IPS DF 4.7 (cell line): Measurements from ENCODE around the gene CEP89.
"Not testable (repeated sequence)": the region's sequence is repeated elsewhere in the genome, so short reads cannot be mapped to it uniquely, and the experiment has no call there.

Experiments
- DNase-seq: peaks from one replicate; pipeline ENCODE4 v3.0.0-alpha.2; 2013; ENCODE audit warnings: low spot score; ENCODE audit errors: extremely low read depth

The CEP89 gene

DNA sequence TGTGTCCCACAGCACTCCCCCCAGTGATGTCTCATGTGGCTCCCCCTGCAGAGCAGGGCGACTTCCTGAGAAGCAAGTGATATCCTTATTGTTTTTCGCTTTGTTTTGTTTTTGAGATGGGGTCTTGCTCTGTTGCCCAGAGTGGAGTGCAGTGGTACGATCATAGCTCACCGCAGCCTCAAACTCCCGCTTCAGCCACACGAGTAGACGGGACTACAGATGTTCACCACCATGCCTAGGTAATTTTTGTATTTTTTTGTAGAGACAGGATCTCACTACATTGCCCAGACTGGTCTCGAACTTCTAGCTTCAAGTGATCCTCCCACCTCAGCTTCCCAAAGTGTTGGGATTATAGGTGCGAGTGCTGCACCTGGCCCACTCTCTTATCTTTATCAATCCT lies 5.0 kb downstream of the CEP89 start:
- DNase-seq: no peak

DNA sequence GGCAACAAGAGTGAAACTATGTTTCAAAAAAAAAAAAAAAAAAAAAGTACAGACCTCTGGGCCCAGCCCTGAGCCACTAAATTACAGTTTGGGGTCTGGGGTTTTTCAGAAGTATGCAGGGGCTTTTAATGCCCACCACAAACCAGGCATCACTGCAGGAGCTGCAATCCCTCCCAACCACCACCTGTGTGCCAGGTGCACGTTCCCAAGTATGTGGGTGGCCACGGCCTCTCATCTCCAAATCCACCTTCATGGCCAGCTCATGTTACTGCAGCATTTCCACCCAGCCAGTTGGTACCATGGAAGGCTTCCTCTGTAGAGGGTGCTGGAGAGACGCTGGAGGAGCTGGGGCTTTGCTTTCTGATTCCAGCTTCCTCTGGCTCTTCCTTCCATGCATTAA lies 26.5 kb downstream of the CEP89 start:
- no peak for DNase-seq

GRCh38 chr19:32941273-32941672 lies 30.5 kb downstream of the CEP89 start:
- DNase-seq: not testable (repeated sequence)

GRCh38 chr19:32936065-32936464 lies 35.7 kb downstream of the CEP89 start:
- DNase-seq: no peak

DNA sequence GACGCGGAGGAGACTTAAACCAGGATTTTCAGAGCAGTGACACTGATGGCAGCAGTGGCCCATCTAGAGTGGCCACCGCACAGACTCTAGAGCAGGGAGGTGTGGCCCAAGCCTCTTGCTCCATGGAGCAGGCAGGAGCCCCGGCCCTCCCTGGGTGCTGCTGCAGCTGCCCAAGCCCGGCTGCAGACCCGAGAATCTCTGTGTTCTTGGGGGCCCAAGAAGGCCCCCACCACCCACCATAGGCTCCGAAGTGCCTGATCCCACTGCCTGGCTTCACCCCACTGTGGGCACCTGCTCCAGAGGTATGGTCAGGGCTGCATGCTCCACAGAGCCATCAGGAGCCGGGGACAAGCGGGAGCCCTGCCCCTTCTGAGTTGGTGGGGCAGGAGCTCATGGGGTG lies 36.1 kb downstream of the CEP89 start:
- no peak for DNase-seq

DNA sequence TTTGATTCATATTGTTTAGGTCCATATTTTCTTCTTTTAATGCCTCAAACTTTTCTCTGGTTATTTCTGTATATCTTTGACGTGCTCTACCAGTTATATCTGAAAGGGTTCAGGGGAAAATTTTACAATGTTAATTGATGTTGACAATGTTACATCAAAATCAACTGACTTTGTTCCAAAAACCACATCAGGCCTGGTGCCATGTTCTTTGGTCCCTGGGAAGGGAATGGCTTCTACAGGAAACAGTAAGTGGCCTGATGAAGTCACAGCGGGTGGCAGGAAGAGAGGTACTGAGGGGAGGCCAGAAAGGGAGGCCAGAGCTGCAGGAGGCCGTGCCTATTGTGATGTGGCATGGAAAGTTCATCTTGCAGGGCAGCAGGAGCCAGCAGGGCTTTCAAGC lies 38.2 kb downstream of the CEP89 start:
- no peak for DNase-seq

DNA sequence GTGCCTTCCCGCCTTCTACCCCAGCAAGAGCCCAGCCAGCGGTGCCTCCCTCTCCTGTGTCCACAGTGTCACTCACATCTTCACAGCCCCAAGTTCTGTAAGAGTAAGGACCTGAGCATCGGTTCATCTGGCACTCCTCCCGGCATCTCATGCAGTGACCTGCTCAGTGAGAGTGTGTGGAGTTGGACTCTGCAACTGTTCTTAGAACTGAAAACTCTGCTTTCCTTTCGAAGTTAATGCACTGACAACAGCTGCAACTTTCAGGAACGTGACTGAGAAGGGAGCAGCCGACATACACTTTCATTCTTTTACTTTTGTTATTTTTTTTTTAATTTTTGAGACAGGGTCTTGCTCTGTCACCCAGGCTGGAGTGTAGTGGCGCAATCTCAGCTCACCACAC lies 41.2 kb downstream of the CEP89 start:
- no peak for DNase-seq

DNA sequence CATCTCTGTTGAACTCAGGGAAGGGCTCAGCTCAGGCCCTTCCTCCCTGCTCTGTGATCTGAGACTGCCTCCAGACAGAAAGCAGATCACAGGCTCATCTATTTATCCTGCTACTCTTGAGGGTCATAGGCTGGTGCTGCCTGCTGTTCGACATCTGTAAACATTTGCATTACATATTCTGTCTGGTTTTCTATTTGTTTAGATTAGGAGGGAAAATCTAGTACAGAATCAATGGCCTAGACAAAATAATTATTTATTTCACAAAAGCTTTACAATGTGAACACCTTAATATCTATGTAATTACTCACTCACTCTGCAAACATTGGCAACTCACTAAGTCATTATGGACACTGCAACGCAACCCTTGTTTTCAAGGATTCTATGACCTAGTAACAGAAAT lies 43.0 kb downstream of the CEP89 start:
- DNase-seq: no peak

DNA sequence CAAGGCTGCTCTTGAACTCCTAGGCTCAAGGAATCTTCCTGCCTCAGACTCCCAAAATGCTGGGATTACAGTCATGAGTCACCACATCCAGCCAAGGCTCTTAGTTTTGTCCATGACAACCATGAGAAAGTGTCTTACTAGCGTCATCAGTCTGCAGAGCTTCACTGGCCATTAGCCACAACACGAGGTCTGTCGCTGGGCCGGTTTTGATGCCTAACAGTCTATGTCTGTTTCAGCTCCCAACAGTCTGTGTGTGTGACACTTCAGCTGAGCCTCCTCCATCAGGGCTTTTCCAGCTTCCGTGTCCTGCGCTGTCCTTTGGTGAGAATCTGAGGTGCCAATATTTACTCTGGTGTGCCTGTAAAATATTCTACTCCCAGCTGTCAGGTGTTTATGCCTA lies 47.6 kb downstream of the CEP89 start:
- no peak for DNase-seq

DNA sequence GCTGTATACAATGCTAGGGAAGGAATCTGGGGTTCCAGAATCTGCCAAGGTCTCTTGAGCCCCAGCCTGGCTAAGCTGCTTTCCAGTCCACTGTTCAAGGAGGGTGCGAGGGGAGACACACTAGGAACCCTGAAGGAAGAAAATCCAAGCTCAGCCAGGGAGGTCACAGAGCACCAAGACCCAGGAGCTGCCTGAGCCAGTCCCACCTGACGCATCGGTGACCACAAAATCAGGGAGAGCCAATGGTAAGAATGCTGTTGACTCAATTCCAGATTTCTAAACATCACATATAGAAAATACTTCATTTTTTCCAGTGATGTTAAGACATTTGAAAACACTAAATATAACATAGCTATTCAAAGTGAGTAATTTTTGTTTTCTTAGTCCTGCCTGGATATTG lies 50.1 kb downstream of the CEP89 start:
- no peak for DNase-seq

DNA sequence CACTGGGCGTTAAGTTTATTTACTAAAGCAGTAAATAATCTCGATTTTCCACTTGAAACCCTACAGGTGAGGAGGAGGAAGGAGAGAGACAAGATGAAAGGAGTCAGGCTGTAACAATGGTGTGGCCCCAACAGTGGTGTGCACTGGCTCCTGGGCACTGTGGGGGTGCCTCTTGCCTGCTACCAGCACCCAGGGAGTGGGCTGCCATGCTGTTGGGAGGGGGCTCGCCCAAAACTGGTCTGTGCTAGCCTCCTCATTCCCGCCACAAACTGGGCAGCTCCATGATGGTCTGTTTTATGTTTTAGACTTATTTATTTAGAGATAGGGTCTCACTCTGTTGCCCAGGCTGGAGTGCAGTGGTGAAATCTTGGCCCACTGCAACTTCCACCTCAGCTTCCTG lies 52.4 kb downstream of the CEP89 start:
- DNase-seq: no peak

DNA sequence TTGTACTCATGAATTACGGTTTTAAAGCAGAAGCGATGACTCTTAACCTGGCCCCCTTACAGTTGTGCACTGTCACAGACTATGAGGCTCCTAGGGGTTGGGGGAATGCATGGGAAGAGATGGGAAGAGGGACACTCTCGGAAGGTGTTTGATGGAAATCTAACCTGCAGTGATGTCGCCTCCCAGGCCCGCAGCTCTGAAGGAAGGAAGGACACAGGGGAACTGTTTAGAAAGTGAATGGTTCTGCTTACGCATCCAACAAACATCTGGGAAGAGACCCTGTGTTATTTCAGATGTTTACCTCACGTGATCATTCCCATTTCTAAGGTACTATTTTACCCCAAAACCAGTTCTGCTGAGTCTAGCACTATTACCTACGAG lies 54.2 kb downstream of the CEP89 start:
- no peak for DNase-seq

DNA sequence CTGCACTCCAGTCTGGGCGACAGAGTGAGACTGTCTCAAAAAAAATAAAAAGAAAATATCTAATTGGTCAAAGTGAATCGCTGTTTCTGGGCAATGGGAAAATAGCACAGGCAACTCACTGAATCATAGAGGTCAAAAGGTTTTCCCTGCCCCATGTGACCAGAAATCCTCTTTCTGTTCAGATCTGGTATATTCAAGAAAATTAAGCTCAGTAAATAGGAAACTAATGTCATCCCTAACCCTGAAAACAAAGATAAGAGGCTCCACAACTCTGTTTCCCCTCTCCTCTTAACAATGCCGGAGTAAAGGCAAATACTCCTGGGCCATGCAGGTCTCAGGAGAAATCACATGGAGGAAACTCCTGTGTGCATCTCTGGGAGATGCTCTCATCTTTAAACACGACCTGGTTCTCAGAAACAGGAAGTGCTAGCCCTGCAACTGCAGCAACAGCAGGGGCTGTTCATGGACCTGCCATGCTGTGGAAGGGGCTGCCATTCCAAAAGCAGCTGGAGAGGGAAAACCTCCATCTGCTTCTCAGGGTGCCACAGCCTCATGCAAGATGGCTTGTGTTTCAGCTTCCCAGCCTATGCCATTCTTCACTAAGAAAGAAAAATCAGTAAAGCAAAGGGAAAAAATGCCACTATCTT lies 54.7 kb downstream of the CEP89 start:
- DNase-seq: no peak

DNA sequence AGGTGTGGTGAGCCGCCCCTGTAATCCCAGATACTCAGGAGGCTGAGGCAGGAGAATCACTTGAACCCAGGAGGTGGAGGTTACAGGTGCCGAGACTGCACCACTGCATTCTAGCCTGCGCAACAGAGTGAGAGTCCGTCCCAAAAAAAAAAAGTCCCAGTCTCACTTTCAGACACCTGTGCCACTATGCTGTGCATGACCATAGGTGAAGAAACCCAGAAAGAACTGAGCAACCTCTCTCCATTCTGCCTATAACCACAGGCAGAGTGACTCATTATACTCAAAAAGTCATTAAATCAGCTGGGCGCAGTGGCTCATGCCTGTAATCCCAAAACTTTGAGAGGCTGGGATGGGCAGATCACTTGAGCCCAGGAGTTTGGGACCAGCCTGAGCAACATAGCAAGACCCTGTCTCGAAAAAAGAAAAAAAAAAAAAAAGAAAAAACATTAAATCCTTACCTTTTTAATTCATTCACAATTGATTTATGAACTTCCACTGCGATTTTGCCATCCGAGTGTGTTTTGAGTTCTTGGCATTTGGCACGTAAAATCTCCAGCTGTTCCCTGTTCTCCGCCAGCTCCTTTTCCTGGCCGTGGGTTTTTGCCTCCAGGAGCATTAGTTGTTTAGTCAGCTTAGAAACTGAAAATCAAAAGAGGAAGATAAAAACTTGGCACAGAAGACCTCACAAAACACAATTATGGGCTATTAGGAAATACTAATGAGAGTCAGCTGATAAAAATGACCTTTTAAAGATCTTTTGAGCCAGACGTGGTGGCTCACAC lies 56.7 kb downstream of the CEP89 start:
- no peak for DNase-seq

DNA sequence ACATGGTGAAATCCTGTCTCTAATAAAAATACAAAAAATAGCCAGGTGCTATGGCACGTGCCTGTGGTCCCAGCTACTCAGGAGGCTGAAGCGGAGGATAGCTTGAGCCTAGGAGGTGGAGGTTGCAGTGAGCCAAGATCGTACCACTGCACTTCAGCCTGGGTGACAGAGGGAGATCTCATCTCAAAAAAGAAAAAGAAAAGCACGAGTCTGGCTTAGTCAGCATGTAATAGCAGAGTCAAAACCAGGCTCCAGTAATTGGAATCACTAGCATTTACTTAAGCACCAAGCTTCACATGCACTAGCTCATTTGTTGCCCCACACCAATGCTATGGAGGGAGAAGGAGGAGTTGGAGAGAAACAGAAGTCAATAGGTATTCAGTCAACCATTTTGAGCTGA lies 60.3 kb downstream of the CEP89 start:
- DNase-seq: no peak

DNA sequence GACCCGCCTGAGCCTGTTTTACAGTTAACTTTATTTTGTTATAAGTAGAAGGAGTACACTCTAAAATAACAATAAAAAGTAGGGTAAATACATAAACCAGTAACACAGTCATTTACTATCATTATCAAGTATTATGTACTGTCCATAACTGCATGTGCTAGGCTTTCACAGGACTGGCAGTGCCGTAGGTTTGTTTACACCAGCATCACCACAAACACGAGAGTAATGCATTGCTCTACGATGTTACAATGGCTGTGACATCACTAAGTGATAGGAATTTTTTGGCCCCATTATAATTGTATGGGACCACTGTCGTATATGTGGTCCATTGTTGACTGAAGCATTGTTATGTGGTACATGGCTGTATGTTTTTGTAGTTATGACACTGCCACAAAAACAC lies 60.9 kb downstream of the CEP89 start:
- no peak for DNase-seq

DNA sequence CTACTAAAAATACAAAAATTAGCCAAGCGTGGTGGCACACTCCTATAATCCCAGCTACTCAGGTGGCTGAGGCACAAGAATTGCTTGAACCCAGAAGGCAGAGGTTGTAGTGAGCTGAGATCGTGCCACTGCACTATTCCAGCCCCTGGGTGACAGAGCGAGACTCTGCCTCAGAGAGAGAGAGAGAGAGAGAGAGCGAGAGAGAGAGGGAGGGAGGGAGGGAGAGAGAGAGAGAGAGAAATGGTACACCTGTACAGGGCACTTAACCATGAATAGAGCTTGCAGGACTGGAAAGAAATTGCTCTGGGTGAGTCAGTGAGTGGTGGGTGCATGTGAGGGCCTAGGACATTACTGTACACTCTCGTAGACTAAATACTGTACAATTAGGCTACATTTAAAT lies 61.7 kb downstream of the CEP89 start:
- no peak for DNase-seq

DNA sequence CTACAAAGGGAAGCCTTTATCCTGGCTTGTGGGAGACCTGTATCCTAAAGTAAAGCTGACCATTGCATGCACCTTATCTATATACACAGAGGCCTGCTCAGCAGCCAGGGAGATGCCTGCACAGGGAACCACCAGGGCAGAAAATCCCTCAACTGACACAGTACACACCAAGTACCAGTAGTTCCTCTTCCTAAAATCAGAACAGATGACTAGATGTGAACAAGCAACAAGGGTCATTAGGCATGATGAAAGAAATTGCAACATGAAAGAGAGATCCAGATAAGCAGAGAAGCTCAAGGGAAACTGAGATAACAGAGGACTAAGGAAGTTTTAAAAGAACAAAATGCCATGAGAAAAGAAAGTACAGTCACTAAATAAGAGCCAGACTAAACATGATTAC lies 62.5 kb downstream of the CEP89 start:
- DNase-seq: no peak

GRCh38 chr19:32908641-32909190 lies 63.0 kb downstream of the CEP89 start:
- no peak for DNase-seq

GRCh38 chr19:32902448-32902847 lies 69.3 kb downstream of the CEP89 start:
- no peak for DNase-seq

DNA sequence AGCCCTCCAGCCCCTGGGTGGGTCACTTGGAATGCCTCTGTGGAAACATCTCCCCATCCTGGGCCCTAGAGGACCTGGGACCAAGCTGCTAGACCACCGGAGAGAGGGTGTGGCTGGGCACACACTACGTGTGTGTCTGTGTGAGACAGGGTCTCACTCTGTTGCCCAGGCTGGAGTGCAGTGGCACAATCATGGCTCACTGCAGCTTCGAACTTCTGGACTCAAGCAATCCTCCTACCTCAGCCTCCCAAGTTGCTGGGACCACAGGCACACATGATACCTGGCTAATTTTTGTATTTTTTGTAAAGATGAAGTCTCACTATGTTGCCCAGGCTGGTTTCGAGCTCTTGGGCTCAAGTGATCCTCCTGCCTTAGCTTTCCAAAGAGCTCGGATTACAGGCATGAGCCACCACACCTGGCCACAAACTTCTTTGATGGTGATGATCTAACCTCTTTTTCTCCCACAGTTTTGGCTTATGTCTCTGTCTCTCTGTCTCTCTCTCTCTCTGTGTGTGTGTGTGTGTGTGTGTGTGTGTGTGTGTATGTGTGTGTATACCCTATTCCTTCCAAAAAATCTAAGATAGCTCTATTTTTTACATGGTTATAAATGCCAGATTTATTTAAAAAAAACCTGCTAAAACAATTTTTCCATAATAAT lies 70.1 kb downstream of the CEP89 start:
- no peak for DNase-seq

DNA sequence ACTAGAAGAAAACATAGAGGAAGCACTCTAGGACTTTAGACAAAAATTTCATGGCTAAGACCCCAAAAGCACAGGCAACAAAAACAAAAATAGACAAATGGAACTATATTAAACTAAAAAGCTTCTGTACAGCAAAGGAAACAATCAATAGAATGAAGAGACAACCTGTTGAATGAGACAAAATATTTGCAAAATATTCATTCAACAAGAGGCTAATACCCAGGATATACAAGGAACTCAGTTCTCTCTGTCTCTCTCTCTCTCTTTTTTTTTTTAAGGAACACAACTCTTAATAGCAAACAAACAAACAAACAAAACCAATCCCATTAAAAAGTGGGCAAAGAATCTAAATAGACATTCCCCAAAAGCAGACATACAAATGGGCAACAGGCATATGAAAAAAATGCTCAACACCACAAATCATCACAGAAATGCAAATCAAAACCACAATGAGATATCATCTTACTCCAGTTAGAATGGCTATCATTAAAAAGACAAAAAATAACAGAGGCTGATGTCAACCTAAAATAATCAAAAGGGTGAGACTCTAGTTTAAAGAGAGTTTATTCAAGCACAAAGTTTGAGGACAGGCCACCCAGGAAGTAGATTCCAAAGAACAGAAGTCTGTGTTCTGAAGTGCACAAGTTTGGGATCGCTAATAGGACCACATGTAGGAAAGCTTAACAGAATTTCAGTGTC lies 75.1 kb downstream of the CEP89 start:
- no peak for DNase-seq
